ENCODE measurements around the gene PGBD5.

GRCh38 chr1:230393722-230394121, 32.4 kb downstream of the PGBD5 start:
- TF ChIP-seq, protein P1, sequence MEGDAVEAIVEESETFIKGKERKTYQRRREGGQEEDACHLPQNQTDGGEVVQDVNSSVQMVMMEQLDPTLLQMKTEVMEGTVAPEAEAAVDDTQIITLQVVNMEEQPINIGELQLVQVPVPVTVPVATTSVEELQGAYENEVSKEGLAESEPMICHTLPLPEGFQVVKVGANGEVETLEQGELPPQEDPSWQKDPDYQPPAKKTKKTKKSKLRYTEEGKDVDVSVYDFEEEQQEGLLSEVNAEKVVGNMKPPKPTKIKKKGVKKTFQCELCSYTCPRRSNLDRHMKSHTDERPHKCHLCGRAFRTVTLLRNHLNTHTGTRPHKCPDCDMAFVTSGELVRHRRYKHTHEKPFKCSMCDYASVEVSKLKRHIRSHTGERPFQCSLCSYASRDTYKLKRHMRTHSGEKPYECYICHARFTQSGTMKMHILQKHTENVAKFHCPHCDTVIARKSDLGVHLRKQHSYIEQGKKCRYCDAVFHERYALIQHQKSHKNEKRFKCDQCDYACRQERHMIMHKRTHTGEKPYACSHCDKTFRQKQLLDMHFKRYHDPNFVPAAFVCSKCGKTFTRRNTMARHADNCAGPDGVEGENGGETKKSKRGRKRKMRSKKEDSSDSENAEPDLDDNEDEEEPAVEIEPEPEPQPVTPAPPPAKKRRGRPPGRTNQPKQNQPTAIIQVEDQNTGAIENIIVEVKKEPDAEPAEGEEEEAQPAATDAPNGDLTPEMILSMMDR (IDR thresholded peaks at IDR 0.05; ENCODE audit: insufficient read depth, low read depth, low read length): no peak
- TF ChIP-seq EZH2 (IDR thresholded peaks at IDR 0.05; ENCODE audit: insufficient read depth, low read length): no peak

All from astrocyte (in vitro differentiated cells and primary cell).